GM12875 (cell line): Measurements from ENCODE around the gene TMEM205.
"Not testable (repeated sequence)": the region's sequence is repeated elsewhere in the genome, so short reads cannot be mapped to it uniquely, and the experiment has no call there.

ENCODE experiments used
- H3K4me3 ChIP-seq: one replicate; pipeline ENCODE4 v1.5.1; 2011; ENCODE audit warnings: low read depth, low read length, control low read depth
- CTCF ChIP-seq: IDR thresholded peaks from 2 replicates; pipeline ENCODE4 v1.5.1; 2011; ENCODE audit warnings: low read depth, mild to moderate bottlenecking, control low read depth, inconsistent platforms, low read length, moderate library complexity, borderline replicate concordance; ENCODE audit not compliant: insufficient read depth

TMEM205 gene

GRCh38 chr19:11347546-11348039 lies 1.5 kb upstream of the TMEM205 start:
- no peak overlapping the region for H3K4me3 ChIP-seq

GRCh38 chr19:11345122-11345803 lies 805 bp downstream of the TMEM205 start:
- H3K4me3 ChIP-seq, result peak overlapping the region; percentile 89
- TF ChIP-seq CTCF, result no peak

More at GRCh38 chr19:11347546-11348039, 1.5 kb upstream of the TMEM205 start:
- TF ChIP-seq CTCF, result no peak

GRCh38 chr19:11342429-11342828 lies 3.6 kb downstream of the TMEM205 start:
- no peak overlapping the region for H3K4me3 ChIP-seq
- TF ChIP-seq CTCF, result no peak

- not testable (repeated sequence) for H3K4me3 ChIP-seq
Measured at GRCh38 chr19:11340099-11340467, 6.0 kb downstream of the TMEM205 start.

GRCh38 chr19:11339254-11340098 lies 6.6 kb downstream of the TMEM205 start, which contains the start of gene RAB3D:
Gene RAB3D (minus strand): TSS chr19:11339657. CDS start chr19:11337399, 2,258 bp downstream.
- TF ChIP-seq CTCF, result no peak
- H3K4me3 ChIP-seq, result peak within 1 kb of the TSS; percentile 79

- TF ChIP-seq CTCF, result no peak
- peak overlapping the region; percentile 79 for H3K4me3 ChIP-seq
Measured at GRCh38 chr19:11338569-11339253, 7.4 kb downstream of the TMEM205 start.

GRCh38 chr19:11338121-11338520 lies 7.9 kb downstream of the TMEM205 start:
- TF ChIP-seq CTCF, result no peak
- no peak overlapping the region for H3K4me3 ChIP-seq
